Brain microvascular endothelial cell (primary cell): ENCODE results near the gene GPRASP1.
"Not testable (repeated sequence)": the region's sequence is repeated elsewhere in the genome, so short reads cannot be mapped to it uniquely, and the experiment has no call there.

Experiments
- DNase-seq: peaks from one replicate; pipeline ENCODE4 v3.0.0-alpha.2; 2020
- H3K27ac ChIP-seq: fragments of 250-450 bp; sonication (Bioruptor Pico); 2 replicates; pipeline ENCODE4 v1.5.1; 2020; ENCODE audit warnings: mild to moderate bottlenecking, moderate library complexity
- H3K27me3 ChIP-seq: fragments of 250-450 bp; sonication (Bioruptor Pico); replicated peaks from 2 replicates; pipeline ENCODE4 v1.5.1; 2020; ENCODE audit warnings: mild to moderate bottlenecking
- H3K36me3 ChIP-seq: fragments of 250-450 bp; sonication (Bioruptor Pico); replicated peaks from 2 replicates; pipeline ENCODE4 v1.5.1; 2020; ENCODE audit warnings: mild to moderate bottlenecking
- H3K4me3 ChIP-seq: 2 replicates; pipeline ENCODE4 v1.5.1; 2011; ENCODE audit warnings: low read depth, mild to moderate bottlenecking, control low read depth, low read length, moderate library complexity
- CTCF ChIP-seq: IDR thresholded peaks from 2 replicates; pipeline ENCODE4 v1.5.1; 2011; ENCODE audit warnings: low read depth, mild to moderate bottlenecking, moderate library complexity, low read length, control low read depth, inconsistent platforms; ENCODE audit errors: missing control alignments
- in situ Hi-C: cut with HindIII; loops from 2 replicates; pipeline ENCODE4 v1.10.0; 2017; ENCODE audit warnings: low sequenced_read_pairs, low pct_ligation_motif_present

GPRASP1 gene

DNA sequence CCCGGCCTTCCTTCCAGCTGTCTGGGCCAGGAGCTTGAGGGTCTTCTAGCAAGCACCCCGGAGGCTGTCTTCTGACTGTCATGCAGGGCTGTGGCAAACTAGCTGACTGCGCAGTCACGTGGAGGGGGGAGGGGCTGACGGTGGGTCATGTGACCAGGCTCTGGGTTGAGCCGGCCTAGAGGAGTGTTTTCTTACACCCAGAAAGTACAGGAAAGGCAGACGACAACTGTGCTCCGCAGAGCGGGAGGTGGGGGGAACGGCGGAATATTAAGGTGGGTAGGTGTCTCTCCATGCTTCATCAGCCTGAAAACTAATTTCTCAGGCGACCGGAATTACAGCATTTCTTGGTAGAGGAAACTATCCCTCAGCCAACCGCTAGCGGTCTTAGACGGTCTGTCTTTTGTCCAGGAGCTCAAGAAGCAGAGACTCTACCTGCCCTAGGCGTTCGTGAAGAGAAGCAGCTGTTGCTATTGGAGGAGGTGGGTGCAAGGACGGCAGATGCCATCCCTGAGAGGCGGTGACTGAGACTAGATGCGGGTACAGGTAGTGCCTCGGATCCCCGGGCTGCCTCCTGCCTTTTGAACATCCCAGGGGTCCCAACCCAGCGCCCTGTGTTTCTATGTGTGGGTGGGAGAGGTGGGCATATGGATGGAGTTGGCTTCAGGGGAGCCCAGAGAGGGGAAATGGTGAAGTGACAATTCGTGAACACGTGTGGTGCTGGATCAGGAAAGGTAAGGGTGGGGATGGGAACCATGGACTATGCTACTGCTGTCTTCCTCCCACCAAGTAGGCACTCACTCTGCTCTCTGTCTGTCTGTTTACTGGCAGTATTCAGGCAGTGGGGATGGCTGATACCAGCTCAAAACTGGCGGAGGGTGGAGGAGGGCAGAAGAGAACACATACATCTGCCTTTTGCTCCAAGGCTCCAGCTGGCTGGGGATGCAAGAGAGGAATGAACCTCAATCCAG is 8.8 kb downstream of the GPRASP1 start:
- H3K27me3 ChIP-seq: no peaks in the 10 kb centered on the region
- DNase-seq: peak; percentile 70
- H3K27ac ChIP-seq: peak overlapping the region; percentile 33
- peak; percentile 44 for TF ChIP-seq CTCF
- in situ Hi-C loops: no loop called here
- H3K4me3 ChIP-seq: peak overlapping the region; percentile 56
- no peaks in the 10 kb centered on the region for H3K36me3 ChIP-seq

DNA sequence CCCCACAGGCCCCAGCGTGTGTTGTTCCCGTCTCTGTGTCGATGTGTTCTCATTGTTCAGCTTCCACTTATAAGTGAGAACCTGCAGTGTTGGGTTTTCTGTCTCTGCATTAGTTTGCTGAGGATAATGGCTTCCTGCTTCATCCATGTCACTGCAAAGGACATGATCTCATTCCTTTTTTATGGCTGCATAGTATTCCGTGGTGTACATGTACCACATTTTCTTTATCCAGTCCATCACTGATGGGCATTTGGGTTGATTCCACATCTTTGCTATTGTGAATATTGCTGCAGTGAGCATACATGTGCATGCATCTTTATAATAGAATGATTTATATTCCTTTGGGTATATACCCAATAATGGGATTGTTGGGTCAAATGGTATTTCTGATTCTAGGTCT is 12.5 kb downstream of the GPRASP1 start:
- in situ Hi-C loops, H3K27ac ChIP-seq, H3K27me3 ChIP-seq, DNase-seq, H3K4me3 ChIP-seq, H3K36me3 ChIP-seq: not testable (repeated sequence)

GRCh38 chrX:102667034-102667433 is 15.8 kb downstream of the GPRASP1 start:
- in situ Hi-C loops, H3K4me3 ChIP-seq, H3K36me3 ChIP-seq, DNase-seq, H3K27me3 ChIP-seq, H3K27ac ChIP-seq: not testable (repeated sequence)

GRCh38 chrX:102669526-102669925 is 18.2 kb downstream of the GPRASP1 start:
- DNase-seq: peak; percentile 40
- Histone ChIP-seq H3K27me3 (no peaks in the 10 kb centered on the region), H3K4me3 (no peak overlapping the region), H3K36me3 (no peaks in the 10 kb centered on the region), H3K27ac (no peak overlapping the region)
- in situ Hi-C loops: no loop called here
- TF ChIP-seq CTCF: no peak

- peak; percentile 10 for DNase-seq
- H3K27ac ChIP-seq: peak overlapping the region; percentile 1
- TF ChIP-seq CTCF: no peak
- in situ Hi-C loops: no loop called here
- H3K4me3 ChIP-seq: no peak overlapping the region
- no peaks in the 10 kb centered on the region for H3K36me3 ChIP-seq
- H3K27me3 ChIP-seq: no peaks in the 10 kb centered on the region
Measured at GRCh38 chrX:102672856-102673255, 21.6 kb downstream of the GPRASP1 start.

DNA sequence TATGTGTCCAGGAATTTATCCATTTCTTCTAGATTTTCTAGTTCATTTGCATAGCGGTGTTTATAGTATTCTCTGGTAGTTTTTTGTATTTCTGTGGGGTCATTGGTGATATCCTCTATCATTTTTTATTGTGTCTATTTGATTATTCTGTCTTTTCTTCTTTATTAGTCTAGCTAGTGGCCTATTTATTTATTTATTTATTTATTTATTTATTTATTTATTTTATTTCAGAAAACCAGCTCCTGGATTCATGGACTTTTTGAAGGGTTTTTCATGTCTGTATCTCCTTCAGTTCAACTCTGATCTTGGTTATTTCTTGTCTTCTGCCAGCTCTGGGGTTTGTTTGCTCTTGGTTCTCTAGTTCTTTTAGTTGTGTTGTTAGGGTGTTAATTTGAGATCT is 26.2 kb downstream of the GPRASP1 start:
- H3K27ac ChIP-seq, H3K27me3 ChIP-seq, in situ Hi-C loops, H3K4me3 ChIP-seq, H3K36me3 ChIP-seq, DNase-seq: not testable (repeated sequence)

- TF ChIP-seq CTCF: no peak
- Histone ChIP-seq H3K4me3 (no peak overlapping the region), H3K27ac (no peak overlapping the region), H3K36me3 (no peaks in the 10 kb centered on the region), H3K27me3 (no peaks in the 10 kb centered on the region)
- DNase-seq: no peak
- in situ Hi-C loops: no loop called here
Measured at GRCh38 chrX:102684772-102685520, 33.7 kb downstream of the GPRASP1 start.
